ENCODE data around the gene GJA9.

DNA sequence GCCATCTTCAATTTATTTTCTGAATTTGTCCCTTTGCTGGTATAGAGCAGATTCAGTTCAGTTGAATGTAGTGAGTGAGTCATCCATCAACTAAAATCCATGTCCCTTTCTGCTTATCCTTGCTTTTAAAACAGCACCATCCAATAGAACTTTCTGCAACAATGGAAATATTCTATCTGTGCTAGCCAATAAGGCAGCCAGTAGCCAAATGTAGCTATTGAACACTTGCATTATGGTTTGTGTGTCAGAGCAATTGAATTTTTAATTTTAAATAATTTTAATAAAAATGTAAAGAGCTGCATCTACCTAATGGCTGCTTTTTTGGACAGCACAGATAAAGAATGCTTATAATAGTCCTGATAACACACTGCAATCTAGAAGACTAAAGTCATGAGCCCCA is at the start of gene GJA9:
- TF ChIP-seq, protein P1, sequence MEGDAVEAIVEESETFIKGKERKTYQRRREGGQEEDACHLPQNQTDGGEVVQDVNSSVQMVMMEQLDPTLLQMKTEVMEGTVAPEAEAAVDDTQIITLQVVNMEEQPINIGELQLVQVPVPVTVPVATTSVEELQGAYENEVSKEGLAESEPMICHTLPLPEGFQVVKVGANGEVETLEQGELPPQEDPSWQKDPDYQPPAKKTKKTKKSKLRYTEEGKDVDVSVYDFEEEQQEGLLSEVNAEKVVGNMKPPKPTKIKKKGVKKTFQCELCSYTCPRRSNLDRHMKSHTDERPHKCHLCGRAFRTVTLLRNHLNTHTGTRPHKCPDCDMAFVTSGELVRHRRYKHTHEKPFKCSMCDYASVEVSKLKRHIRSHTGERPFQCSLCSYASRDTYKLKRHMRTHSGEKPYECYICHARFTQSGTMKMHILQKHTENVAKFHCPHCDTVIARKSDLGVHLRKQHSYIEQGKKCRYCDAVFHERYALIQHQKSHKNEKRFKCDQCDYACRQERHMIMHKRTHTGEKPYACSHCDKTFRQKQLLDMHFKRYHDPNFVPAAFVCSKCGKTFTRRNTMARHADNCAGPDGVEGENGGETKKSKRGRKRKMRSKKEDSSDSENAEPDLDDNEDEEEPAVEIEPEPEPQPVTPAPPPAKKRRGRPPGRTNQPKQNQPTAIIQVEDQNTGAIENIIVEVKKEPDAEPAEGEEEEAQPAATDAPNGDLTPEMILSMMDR (conservative IDR thresholded peaks at IDR 0.05; ENCODE audit: low read depth, low read length), result no peak
- TF ChIP-seq EZH2 (IDR thresholded peaks at IDR 0.05; ENCODE audit: borderline replicate concordance, low read depth, low read length, poor library complexity, severe bottlenecking), result no peak
